SK-N-SH (cell line): ENCODE results near the gene GRB2. TPM values are rescaled to one million over a fixed set of nuclear protein-coding genes. Genes with fewer than 3 reads are reported as not detected.

ENCODE experiments used
- CTCF ChIA-PET: fragments of 300-600, 350-600 bp; formaldehyde crosslinking; extraction: SDS; loops from one replicate; lab custom pipeline; 2021; lab: Yijun Ruan, JAX
- POLR2A ChIA-PET: fragments of 350-600 bp; sonication (Branson Sonifier 250); formaldehyde crosslinking; extraction: SDS; loops from one replicate; lab custom pipeline; 2020; ENCODE audit warnings: antibody characterized with exemption, inconsistent platforms; lab: Yijun Ruan, JAX
- DNase-seq: peaks from one replicate; pipeline ENCODE4 v3.0.0; 2012
- H2AFZ ChIP-seq: fragments of 200-600 bp; sonication (generic); 2 replicates; pipeline ENCODE4 v1.8.1; 2016; ENCODE audit warnings: antibody characterized with exemption, mild to moderate bottlenecking, low read depth
- H3F3A ChIP-seq: fragments of 200-600 bp; sonication (generic); replicated peaks from 2 replicates; pipeline ENCODE3; 2016; ENCODE audit warnings: antibody characterized with exemption, mild to moderate bottlenecking; ENCODE audit not compliant: insufficient read depth
- H3K27ac ChIP-seq, 2 experiments: fragments of 200-500 bp in 1 of 2; fragments of 200-600 bp in 1 of 2; sonication (Bioruptor generic) in 1 of 2; sonication (generic), shearing (Covaris generic) in 1 of 2; 2 replicates each; pipeline versions ENCODE4 v1.5.1 to v1.6.1; 2014 to 2016; ENCODE audit warnings: low read depth in 2 of 2, inconsistent platforms in 1 of 2, low read length in 1 of 2, mild to moderate bottlenecking in 1 of 2, mixed read lengths in 1 of 2
- H3K27me3 ChIP-seq: fragments of 200-600 bp; sonication (generic), shearing (Covaris generic); 2 replicates; pipeline ENCODE4 v1.6.1; 2016; ENCODE audit warnings: mixed run types; ENCODE audit not compliant: insufficient read depth
- H3K36me3 ChIP-seq, 2 experiments: fragments of 200-500 bp in 1 of 2; fragments of 200-600 bp in 1 of 2; sonication (Bioruptor generic) in 1 of 2; sonication (generic) in 1 of 2; replicated peaks in 1 of 2; 2 replicates each; pipeline versions ENCODE3 to v1.5.1; 2014 to 2016; ENCODE audit warnings: low read length in 1 of 2, mild to moderate bottlenecking in 1 of 2; ENCODE audit not compliant: insufficient read depth in 2 of 2, control insufficient read depth in 1 of 2
- H3K4me1 ChIP-seq, 2 experiments: fragments of 200-500 bp in 1 of 2; fragments of 200-600 bp in 1 of 2; sonication (Bioruptor generic) in 1 of 2; sonication (generic), shearing (Covaris generic) in 1 of 2; 2 replicates each; pipeline versions ENCODE4 v1.5.1 to v1.6.1; 2014 to 2016; ENCODE audit warnings: low read depth in 1 of 2, low read length in 1 of 2, mixed run types in 1 of 2; ENCODE audit not compliant: insufficient read depth in 2 of 2, control insufficient read depth in 1 of 2
- H3K4me2 ChIP-seq: fragments of 200-600 bp; sonication (generic), shearing (Covaris generic); 2 replicates; pipeline ENCODE4 v1.6.1; 2017; ENCODE audit warnings: mixed run types
- H3K4me3 ChIP-seq, 2 experiments: fragments of 200-500 bp in 1 of 2; fragments of 200-600 bp in 1 of 2; sonication (Bioruptor generic) in 1 of 2; sonication (generic), shearing (Covaris generic) in 1 of 2; 2 replicates each; pipeline versions ENCODE4 v1.5.1 to v1.8.1; 2014 to 2016; ENCODE audit warnings: low read depth in 2 of 2, inconsistent platforms in 1 of 2, low read length in 1 of 2, mild to moderate bottlenecking in 1 of 2, mixed read lengths in 1 of 2, moderate library complexity in 1 of 2
- H3K79me2 ChIP-seq: fragments of 200-600 bp; sonication (generic); 2 replicates; pipeline ENCODE4 v1.8.1; 2017; ENCODE audit warnings: mild to moderate bottlenecking; ENCODE audit not compliant: insufficient read depth
- H3K9ac ChIP-seq: fragments of 200-600 bp; sonication (generic); 2 replicates; pipeline ENCODE4 v1.6.1; 2017; ENCODE audit warnings: mixed run types
- H3K9me2 ChIP-seq: fragments of 200-600 bp; sonication (generic); 2 replicates; pipeline ENCODE4 v1.6.1; 2017; ENCODE audit warnings: mixed run types
- H3K9me3 ChIP-seq: fragments of 200-600 bp; sonication (generic); 2 replicates; pipeline ENCODE4 v1.6.1; 2017; ENCODE audit warnings: mixed run types, mild to moderate bottlenecking, moderate library complexity
- H4K20me1 ChIP-seq: fragments of 200-600 bp; sonication (generic); 2 replicates; pipeline ENCODE4 v1.6.1; 2017; ENCODE audit warnings: mild to moderate bottlenecking, mixed run types; ENCODE audit not compliant: insufficient read depth
- CHD2 ChIP-seq: fragments of 150-350 bp; IDR thresholded peaks from 2 replicates; pipeline ENCODE4 v1.6.1; 2018; ENCODE audit warnings: low read length; ENCODE audit not compliant: partially characterized antibody
- ELF1 ChIP-seq: IDR thresholded peaks from 2 replicates; pipeline ENCODE4 v1.4.0; 2012
- EP300 ChIP-seq, 2 experiments: IDR thresholded peaks; 2 replicates each; pipeline versions ENCODE4 v1.4.0 to v1.6.1; 2012; ENCODE audit warnings: borderline replicate concordance in 1 of 2, low read depth in 1 of 2, low read length in 1 of 2
- FOSL2 ChIP-seq: IDR thresholded peaks from 2 replicates; pipeline ENCODE4 v1.4.0; 2012; ENCODE audit warnings: low read depth, mild to moderate bottlenecking, moderate library complexity, borderline replicate concordance
- GABPA ChIP-seq: IDR thresholded peaks from 2 replicates; pipeline ENCODE4 v1.4.0; 2012; ENCODE audit warnings: low read depth, mild to moderate bottlenecking
- JUND ChIP-seq: IDR thresholded peaks from 2 replicates; pipeline ENCODE4 v1.4.0; 2012
- MAX ChIP-seq: IDR thresholded peaks from 2 replicates; pipeline ENCODE4 v1.4.0; 2012; ENCODE audit warnings: low read depth
- MEF2A ChIP-seq: IDR thresholded peaks from 2 replicates; pipeline ENCODE4 v1.4.0; 2012; ENCODE audit warnings: low read depth, borderline replicate concordance
- MXI1 ChIP-seq: IDR thresholded peaks from 2 replicates; pipeline ENCODE4 v1.6.1; 2012; ENCODE audit warnings: mild to moderate bottlenecking, low read depth, low read length, improper control_type of control experiment
- NFIC ChIP-seq: IDR thresholded peaks from 2 replicates; pipeline ENCODE4 v1.4.0; 2012; ENCODE audit warnings: borderline replicate concordance
- POLR2AphosphoS5 ChIP-seq: IDR thresholded peaks from 2 replicates; pipeline ENCODE4 v1.6.1; 2012; ENCODE audit warnings: low read depth, low read length
- RAD21 ChIP-seq: IDR thresholded peaks from 2 replicates; pipeline ENCODE4 v1.6.1; 2012; ENCODE audit warnings: mild to moderate bottlenecking, low read length
- RCOR1 ChIP-seq: fragments of 150-350 bp; IDR thresholded peaks from 2 replicates; pipeline ENCODE4 v1.6.1; 2017; ENCODE audit warnings: antibody characterized with exemption, low read length
- RFX5 ChIP-seq: IDR thresholded peaks from 2 replicates; pipeline ENCODE4 v1.6.1; 2012; ENCODE audit warnings: mild to moderate bottlenecking, improper control_type of control experiment, low read length
- RXRA ChIP-seq: IDR thresholded peaks from 2 replicates; pipeline ENCODE4 v1.4.0; 2012; ENCODE audit warnings: low read depth, mild to moderate bottlenecking, borderline replicate concordance
- SIN3A ChIP-seq: IDR thresholded peaks from 2 replicates; pipeline ENCODE4 v1.6.1; 2012; ENCODE audit warnings: low read depth, mild to moderate bottlenecking, low read length, moderate library complexity, borderline replicate concordance
- SMC3 ChIP-seq: IDR thresholded peaks from 2 replicates; pipeline ENCODE4 v1.6.1; 2012; ENCODE audit warnings: low read depth, low read length, improper control_type of control experiment
- TAF1 ChIP-seq: IDR thresholded peaks from 2 replicates; pipeline ENCODE4 v1.6.1; 2012; ENCODE audit warnings: low read depth, mild to moderate bottlenecking, low read length, moderate library complexity, borderline replicate concordance
- USF2 ChIP-seq: fragments of 150-350 bp; IDR thresholded peaks from 2 replicates; pipeline ENCODE4 v1.6.1; 2017; ENCODE audit warnings: antibody characterized with exemption, low read length, low read depth, borderline replicate concordance
- ZBTB33 ChIP-seq: IDR thresholded peaks from 2 replicates; pipeline ENCODE4 v1.4.0; 2012; ENCODE audit warnings: low read depth, borderline replicate concordance
- WGBS: methylation state at CpG from one replicate; pipeline ENCODE4 v1.1.6; 2017; ENCODE audit warnings: low lambda C conversion rate; 5-methylcytosine and 5-hydroxymethylcytosine counted together
- polyA plus RNA-seq, 3 experiments: library from polyadenylated mRNA; depleted of rRNA; stranded (reverse); fragments of >200 nt; gene quantifications; 2 replicates each; pipeline ENCODE4 v1.2.3, GENCODE V29; 2012

Gene GRB2
- polyA plus RNA-seq, 1 of the 3 experiments (the other 2 are of a cell fraction), result 89.6 TPM

- peaks cover 33 to 36% of the 10 kb centered on the region in 2 experiments for H3K36me3 ChIP-seq
Observed at GRCh38 chr17:75318615-75319222, 86.8 kb downstream of the GRB2 start.

GRCh38 chr17:75318211-75318610, 87.3 kb downstream of the GRB2 start:
- H3K9ac ChIP-seq, result no peak overlapping the region
- peaks cover 15% of the 10 kb centered on the region for H3F3A ChIP-seq
- no peak for DNase-seq
- H4K20me1 ChIP-seq, result peaks cover 5% of the 10 kb centered on the region
- no peaks in the 10 kb centered on the region for H3K9me3 ChIP-seq
- no peaks in the 10 kb centered on the region for H3K9me2 ChIP-seq
- H3K79me2 ChIP-seq, result peaks cover 7% of the 10 kb centered on the region
- no peaks in the 10 kb centered on the region for H3K4me1 ChIP-seq
- no peak overlapping the region for H3K4me2 ChIP-seq
- H3K27ac ChIP-seq, result no peak overlapping the region
- H2AFZ ChIP-seq, result no peak overlapping the region
- H3K36me3 ChIP-seq, result peaks cover 33 to 36% of the 10 kb centered on the region in 2 experiments
- no peaks in the 10 kb centered on the region for H3K27me3 ChIP-seq
- POLR2A ChIA-PET, result interaction anchor here (1.4 kb wide), 1 partner anchor 75 kb away, joined by 3 read pairs; no protein-coding TSS in a partner anchor
- no peak overlapping the region for H3K4me3 ChIP-seq
- 93% methylated on average over 10 of the region's 10 CpGs for WGBS
- CTCF ChIA-PET, result interaction anchor here (1.0 to 1.8 kb wide), 4 partner anchors 18 to 94 kb away, joined by 3 to 6 read pairs (median 5); no protein-coding TSS in a partner anchor
- TF ChIP-seq NFIC, result no peak
- TF ChIP-seq MAX, result no peak
- no peak for TF ChIP-seq ZBTB33
- TF ChIP-seq MXI1, result no peak
- no peak for TF ChIP-seq SIN3A
- no peak for TF ChIP-seq ELF1
- TF ChIP-seq MEF2A, result no peak
- TF ChIP-seq TAF1, result no peak

More at GRCh38 chr17:75318615-75319222, 86.8 kb downstream of the GRB2 start:
- DNase-seq, result no peak
- Histone ChIP-seq H3K9me2 (no peaks in the 10 kb centered on the region), H3K27ac (no peak overlapping the region), H3F3A (peaks cover 19% of the 10 kb centered on the region), H3K27me3 (no peaks in the 10 kb centered on the region), H2AFZ (no peak overlapping the region), H3K79me2 (peaks cover 7% of the 10 kb centered on the region), H4K20me1 (peaks cover 5% of the 10 kb centered on the region), H3K4me1 (no peaks in the 10 kb centered on the region), H3K4me2 (no peak overlapping the region), H3K9me3 (no peaks in the 10 kb centered on the region), H3K9ac (no peak overlapping the region), H3K4me3 (no peak overlapping the region)
- ChIA-PET POLR2A (no interaction called here), CTCF (interaction anchor here (1.1 to 5.4 kb wide), 6 partner anchors 14 to 94 kb away, joined by 3 to 83 read pairs (median 4); partner anchors contain the start of gene GRB2)
- 93% methylated on average over 10 of the region's 10 CpGs for WGBS
- no peak for TF ChIP-seq FOSL2
- no peak for TF ChIP-seq RAD21
- TF ChIP-seq RFX5, result no peak
- TF ChIP-seq POLR2AphosphoS5, result no peak
- no peak for TF ChIP-seq RCOR1
- TF ChIP-seq MXI1, result no peak
- TF ChIP-seq JUND, result no peak
- no peak for TF ChIP-seq MEF2A
- TF ChIP-seq EP300 (IDR thresholded peaks at IDR 0.05; ENCODE audit: borderline replicate concordance in 1 of 2, low read depth in 1 of 2, low read length in 1 of 2), result no peak
- TF ChIP-seq CHD2, result no peak
- no peak for TF ChIP-seq USF2
- no peak for TF ChIP-seq SMC3
- TF ChIP-seq NFIC, result no peak
- no peak for TF ChIP-seq ELF1
- no peak for TF ChIP-seq GABPA
- no peak for TF ChIP-seq ZBTB33
- no peak for TF ChIP-seq RXRA
